ENCODE results near the gene CCNI. TPM values are rescaled to one million over a fixed set of nuclear protein-coding genes. Genes with fewer than 3 reads are reported as not detected.
"Not testable (repeated sequence)": the region's sequence is repeated elsewhere in the genome, so short reads cannot be mapped to it uniquely, and the experiment has no call there.

Gene CCNI
- total and polyA plus RNA-seq, 4 donors, result 36.2 to 87.5 (median 62.3) TPM

- Histone ChIP-seq H3K27me3 (ENCODE audit: control insufficient read depth in 4 of 4, insufficient read depth in 4 of 4, low read length in 3 of 4) (no peaks in the 10 kb centered on the region), H3K9me3 (ENCODE audit: control insufficient read depth in 4 of 4, low read length in 3 of 4) (no peaks in the 10 kb centered on the region), H3K9ac (ENCODE audit: low read depth in 1 of 2, low read length in 2 of 2) (no peak overlapping the region), H3K27ac (ENCODE audit: low read depth in 1 of 2, low read length in 2 of 2) (no peak overlapping the region), H3K4me1 (ENCODE audit: control insufficient read depth in 4 of 4, insufficient read depth in 4 of 4, low read length in 3 of 4) (no peaks in the 10 kb centered on the region), H3K36me3 (ENCODE audit: control insufficient read depth in 4 of 4, insufficient read depth in 3 of 4, low read depth in 1 of 4, low read length in 3 of 4) (no peaks in the 10 kb centered on the region), H3K4me3 (ENCODE audit: low read depth in 1 of 3, low read length in 3 of 3) (no peak overlapping the region)
- 92% methylated on average over 10 of the region's 10 CpGs for WGBS
- DNase-seq (ENCODE audit: low spot score), result no peak
- TF ChIP-seq YY1 (IDR thresholded peaks at IDR 0.05) (no peak), SP1 (IDR thresholded peaks at IDR 0.05) (no peak), MAX (IDR thresholded peaks at IDR 0.05) (no peak), RXRA (IDR thresholded peaks at IDR 0.05) (no peak), GABPA (IDR thresholded peaks at IDR 0.05 in 1 of 2, conservative IDR thresholded peaks at IDR 0.05 in 1 of 2) (no peak), RAD21 (IDR thresholded peaks at IDR 0.05) (no peak), NR2F2 (IDR thresholded peaks at IDR 0.05) (no peak), FOXA2 (IDR thresholded peaks at IDR 0.05) (no peak), HNF4G (IDR thresholded peaks at IDR 0.05) (no peak), HNF4A (conservative IDR thresholded peaks at IDR 0.05) (no peak), ATF3 (IDR thresholded peaks at IDR 0.05) (no peak), CTCF (IDR thresholded peaks at IDR 0.05; ENCODE audit: low read depth, low read length, missing input control) (no peak), JUND (IDR thresholded peaks at IDR 0.05) (no peak)
These were observed 8.3 kb upstream of the CCNI start for GRCh38 chr4:77084019-77084639.

GRCh38 chr4:77082886-77083608, 7.3 kb upstream of the CCNI start:
- H3K4me3 ChIP-seq (ENCODE audit: low read depth in 1 of 3, low read length in 3 of 3), result no peak overlapping the region
- 89% methylated on average over 11 of the region's 11 CpGs for WGBS
- H3K27ac ChIP-seq (ENCODE audit: low read depth in 1 of 2, low read length in 2 of 2), result no peak overlapping the region
- DNase-seq (ENCODE audit: low spot score), result no peak
- H3K9me3 ChIP-seq (ENCODE audit: control insufficient read depth in 4 of 4, low read length in 3 of 4), result no peaks in the 10 kb centered on the region
- H3K9ac ChIP-seq (ENCODE audit: low read depth in 1 of 2, low read length in 2 of 2), result no peak overlapping the region
- TF ChIP-seq RAD21 (IDR thresholded peaks at IDR 0.05) (no peak), HNF4G (IDR thresholded peaks at IDR 0.05) (no peak), ATF3 (IDR thresholded peaks at IDR 0.05) (no peak), RXRA (IDR thresholded peaks at IDR 0.05) (no peak), HNF4A (conservative IDR thresholded peaks at IDR 0.05) (no peak), CTCF (IDR thresholded peaks at IDR 0.05; ENCODE audit: low read depth, low read length, missing input control) (no peak), YY1 (IDR thresholded peaks at IDR 0.05) (no peak), ZBTB33 (IDR thresholded peaks at IDR 0.05) (no peak), GABPA (IDR thresholded peaks at IDR 0.05 in 1 of 2, conservative IDR thresholded peaks at IDR 0.05 in 1 of 2) (no peak), JUND (IDR thresholded peaks at IDR 0.05) (no peak)
- no peaks in the 10 kb centered on the region for H3K4me1 ChIP-seq (ENCODE audit: control insufficient read depth in 4 of 4, insufficient read depth in 4 of 4, low read length in 3 of 4)
- no peaks in the 10 kb centered on the region for H3K27me3 ChIP-seq (ENCODE audit: control insufficient read depth in 4 of 4, insufficient read depth in 4 of 4, low read length in 3 of 4)
- no peaks in the 10 kb centered on the region for H3K36me3 ChIP-seq (ENCODE audit: control insufficient read depth in 4 of 4, insufficient read depth in 3 of 4, low read depth in 1 of 4, low read length in 3 of 4)

GRCh38 chr4:77080806-77081205, 5.0 kb upstream of the CCNI start:
- not testable (repeated sequence) for H3K4me1 ChIP-seq (ENCODE audit: control insufficient read depth in 4 of 4, insufficient read depth in 4 of 4, low read length in 3 of 4); H3K27ac ChIP-seq (ENCODE audit: low read depth in 1 of 2, low read length in 2 of 2); H3K36me3 ChIP-seq (ENCODE audit: control insufficient read depth in 4 of 4, insufficient read depth in 3 of 4, low read depth in 1 of 4, low read length in 3 of 4); H3K4me3 ChIP-seq (ENCODE audit: low read depth in 1 of 3, low read length in 3 of 3); DNase-seq (ENCODE audit: low spot score); H3K9ac ChIP-seq (ENCODE audit: low read depth in 1 of 2, low read length in 2 of 2); H3K27me3 ChIP-seq (ENCODE audit: control insufficient read depth in 4 of 4, insufficient read depth in 4 of 4, low read length in 3 of 4); H3K9me3 ChIP-seq (ENCODE audit: control insufficient read depth in 4 of 4, low read length in 3 of 4)
- WGBS, result 80% methylated on average over 7 of the region's 7 CpGs
